MV-4-11 (cell line): ENCODE data around the gene ANKRD60.

ENCODE experiments used
- DNase-seq: peaks from one replicate; lab custom pipeline; 2025; lab: John Stamatoyannopoulos, UW

ANKRD60 gene

DNA sequence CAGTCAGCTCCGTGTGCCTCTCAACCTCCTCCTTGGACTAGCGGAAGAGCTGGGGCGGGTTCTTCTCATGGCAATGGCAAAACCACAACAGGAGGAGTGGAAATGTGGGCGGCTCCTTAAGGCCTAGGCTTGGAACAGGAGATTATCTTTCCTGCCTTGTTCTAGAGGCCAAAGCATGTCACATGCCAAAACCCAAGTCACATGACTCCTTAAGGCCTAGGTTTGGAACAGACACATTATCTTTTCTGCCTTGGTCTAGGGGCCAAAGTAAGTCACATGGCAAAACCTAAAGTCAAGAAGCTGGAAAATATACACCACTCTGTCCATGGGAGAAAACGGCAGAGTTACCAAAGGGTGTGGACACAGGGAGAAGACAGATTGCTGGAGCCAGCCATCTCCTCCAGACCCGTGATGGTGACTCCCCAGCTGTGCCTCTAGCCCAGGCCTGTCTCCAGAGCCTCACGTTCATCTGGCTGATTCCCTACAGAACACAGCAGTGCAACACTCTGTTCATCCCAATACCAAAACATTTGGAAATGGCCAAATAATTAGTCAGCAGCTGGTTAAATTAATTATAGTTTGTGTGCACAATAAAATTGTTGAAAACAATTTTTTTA is 34.2 kb downstream of the ANKRD60 start:
- no peak for DNase-seq

DNA sequence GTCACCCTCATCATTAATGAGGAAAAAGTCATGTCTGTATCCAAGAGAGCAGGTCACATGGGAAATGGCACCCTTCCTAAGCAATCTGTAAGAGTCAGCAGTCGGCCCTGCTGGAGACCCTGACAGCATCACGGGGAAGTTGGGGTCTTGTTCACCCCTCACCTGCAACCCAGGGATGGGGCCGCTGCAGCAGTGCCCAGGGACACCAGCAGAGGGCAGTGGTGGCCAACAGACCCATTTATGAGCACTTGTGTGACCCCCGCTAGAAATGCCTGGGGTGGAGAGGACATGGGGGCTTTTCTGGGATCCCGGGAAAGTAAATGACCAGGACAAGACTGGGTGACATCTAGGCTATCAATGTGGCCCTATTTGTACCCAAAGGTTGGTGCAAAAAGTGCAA is 35.9 kb downstream of the ANKRD60 start:
- DNase-seq = no peak

DNA sequence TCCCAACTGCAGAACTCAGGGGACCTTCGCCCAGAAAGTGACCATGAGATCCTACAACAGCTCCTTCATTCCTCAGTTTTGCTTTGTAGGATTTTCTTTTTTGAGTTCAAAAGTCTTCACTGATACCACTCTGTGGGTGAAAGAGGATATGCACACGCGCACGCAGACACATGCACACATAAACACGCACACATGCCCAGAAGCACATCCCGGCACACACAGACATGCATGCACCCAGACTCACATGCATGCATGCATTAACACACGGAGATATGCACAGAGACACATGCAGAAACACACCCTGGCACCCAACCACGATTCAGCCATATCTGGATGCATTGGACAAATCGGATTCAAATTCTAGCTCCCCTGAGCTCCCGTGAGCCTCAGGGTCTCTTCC is 36.4 kb downstream of the ANKRD60 start:
- DNase-seq = no peak

- DNase-seq = no peak
These were observed 39.9 kb downstream of the ANKRD60 start for GRCh38 chr20:58188527-58188926.

DNA sequence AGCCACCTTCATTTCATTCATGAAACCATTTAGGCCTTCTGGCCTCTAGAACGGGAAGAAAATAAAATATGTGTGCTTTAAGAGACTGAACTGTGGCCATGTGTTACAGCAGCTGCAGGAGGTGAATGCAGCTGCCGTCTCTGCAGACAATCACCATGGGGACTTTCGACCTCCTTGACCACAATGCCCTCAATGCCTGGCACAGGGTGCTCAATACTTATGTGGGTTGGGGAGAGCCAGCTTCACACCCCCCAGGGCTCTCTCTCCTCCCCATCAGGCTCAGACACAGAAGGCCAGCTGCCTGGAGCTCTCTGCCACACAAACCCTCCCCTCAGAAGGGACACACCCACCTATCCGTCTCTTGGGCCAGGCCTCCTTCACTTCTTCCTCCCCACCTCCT is 43.5 kb downstream of the ANKRD60 start:
- no peak for DNase-seq

GRCh38 chr20:58184063-58184462 is 44.4 kb downstream of the ANKRD60 start:
- no peak for DNase-seq

- no peak for DNase-seq
These were observed 45.8 kb downstream of the ANKRD60 start for GRCh38 chr20:58182521-58183140.

DNA sequence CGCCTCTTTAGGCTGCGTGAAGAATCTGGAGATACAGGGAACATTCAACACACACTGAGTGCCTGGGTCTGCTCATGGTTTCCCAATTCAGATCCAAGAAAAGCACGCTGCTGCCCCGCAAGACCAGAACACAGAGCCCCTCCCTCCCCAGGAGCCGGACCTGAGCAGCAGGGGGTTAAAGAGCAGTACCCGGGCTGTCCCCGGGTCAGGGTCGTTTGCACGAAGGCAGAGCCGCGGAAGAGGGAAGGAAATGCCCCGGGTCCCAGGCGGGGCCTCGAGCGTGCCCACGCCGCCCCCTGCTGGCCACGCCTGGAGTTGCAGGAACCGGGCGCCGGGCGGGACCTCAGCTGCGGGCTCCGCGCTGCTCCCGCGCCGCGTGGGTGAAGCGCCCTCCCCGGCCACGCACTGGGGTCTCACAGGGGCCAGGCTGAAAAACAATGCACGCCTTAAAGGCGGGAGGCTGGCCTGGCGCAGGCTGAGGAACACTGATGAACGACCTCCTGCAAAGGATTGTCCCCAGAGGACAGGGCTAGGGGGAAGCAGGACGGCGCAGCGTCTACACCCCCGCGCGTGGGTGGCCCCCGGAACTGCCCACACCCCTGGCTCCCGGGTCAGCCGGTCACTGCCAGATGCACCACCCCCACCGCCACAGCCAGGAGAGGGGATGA is 48.9 kb downstream of the ANKRD60 start:
- DNase-seq = no peak

DNA sequence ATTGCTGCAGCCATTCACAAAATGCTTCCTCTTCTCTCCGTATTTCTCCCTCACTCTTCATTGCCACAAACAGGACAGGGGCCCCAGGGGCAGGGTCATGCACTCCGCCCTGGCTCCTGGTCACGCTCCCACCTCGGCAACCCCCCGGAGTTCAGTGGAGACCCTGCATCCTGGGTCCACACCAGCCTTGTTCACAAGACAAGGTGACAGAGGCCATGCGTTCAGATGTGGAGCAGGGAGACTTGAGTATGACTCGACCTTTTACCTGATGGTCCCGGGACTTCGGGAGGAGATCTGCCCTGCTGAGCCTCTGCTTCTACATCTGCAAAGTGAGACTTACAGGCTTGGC is 49.4 kb downstream of the ANKRD60 start:
- DNase-seq = no peak

- no peak for DNase-seq
These were observed 50.7 kb downstream of the ANKRD60 start for GRCh38 chr20:58177799-58178198.

DNA sequence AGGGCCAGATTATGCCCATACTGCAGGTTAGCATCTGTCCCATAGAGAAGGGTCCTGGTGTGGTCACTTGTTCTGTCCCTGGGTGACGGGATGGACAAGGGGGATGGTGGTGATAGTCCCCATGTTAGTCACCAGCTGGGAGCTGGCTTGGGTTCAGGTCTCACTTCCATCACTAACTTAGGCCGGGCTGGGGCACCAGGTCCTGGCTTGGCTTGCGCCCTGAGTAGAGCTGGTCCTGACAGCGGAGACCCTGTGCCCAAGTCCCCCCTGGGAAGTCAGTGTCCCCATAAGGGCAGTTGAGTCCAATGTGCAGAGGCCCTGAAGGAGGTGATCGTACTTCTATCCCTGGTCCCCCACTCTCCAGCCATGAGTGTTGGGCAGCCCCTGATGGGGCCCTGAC is 52.6 kb downstream of the ANKRD60 start:
- no peak for DNase-seq

GRCh38 chr20:58175425-58175824 is 53.0 kb downstream of the ANKRD60 start:
- DNase-seq = no peak

DNA sequence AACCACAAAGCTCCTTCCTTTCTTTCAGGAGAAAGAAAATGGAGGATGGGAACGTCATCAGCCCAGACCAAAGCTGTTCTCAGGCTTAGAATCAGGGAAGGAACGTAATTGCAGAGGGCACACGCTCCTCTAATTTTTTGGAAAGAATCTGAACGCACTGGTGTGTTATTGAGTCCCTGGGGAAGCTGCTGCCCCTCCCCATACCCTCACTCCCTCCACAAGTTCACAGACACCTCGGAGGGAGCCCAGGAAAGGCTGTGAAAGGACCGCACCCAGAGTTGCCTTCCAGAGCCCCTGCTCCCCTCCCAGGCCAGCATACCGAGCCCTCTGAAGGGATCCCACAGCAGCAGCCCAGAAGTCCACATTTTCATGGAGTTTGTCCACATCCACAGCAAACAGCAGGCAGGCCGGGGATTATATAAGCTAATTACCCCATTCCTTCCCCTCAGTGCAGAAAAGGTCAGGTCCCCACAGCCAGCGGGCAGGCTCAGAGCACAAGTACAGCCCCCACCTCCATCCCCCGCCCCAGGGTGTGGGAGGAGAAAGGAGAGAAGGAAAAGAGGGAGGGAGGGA is 53.7 kb downstream of the ANKRD60 start:
- no peak for DNase-seq

DNA sequence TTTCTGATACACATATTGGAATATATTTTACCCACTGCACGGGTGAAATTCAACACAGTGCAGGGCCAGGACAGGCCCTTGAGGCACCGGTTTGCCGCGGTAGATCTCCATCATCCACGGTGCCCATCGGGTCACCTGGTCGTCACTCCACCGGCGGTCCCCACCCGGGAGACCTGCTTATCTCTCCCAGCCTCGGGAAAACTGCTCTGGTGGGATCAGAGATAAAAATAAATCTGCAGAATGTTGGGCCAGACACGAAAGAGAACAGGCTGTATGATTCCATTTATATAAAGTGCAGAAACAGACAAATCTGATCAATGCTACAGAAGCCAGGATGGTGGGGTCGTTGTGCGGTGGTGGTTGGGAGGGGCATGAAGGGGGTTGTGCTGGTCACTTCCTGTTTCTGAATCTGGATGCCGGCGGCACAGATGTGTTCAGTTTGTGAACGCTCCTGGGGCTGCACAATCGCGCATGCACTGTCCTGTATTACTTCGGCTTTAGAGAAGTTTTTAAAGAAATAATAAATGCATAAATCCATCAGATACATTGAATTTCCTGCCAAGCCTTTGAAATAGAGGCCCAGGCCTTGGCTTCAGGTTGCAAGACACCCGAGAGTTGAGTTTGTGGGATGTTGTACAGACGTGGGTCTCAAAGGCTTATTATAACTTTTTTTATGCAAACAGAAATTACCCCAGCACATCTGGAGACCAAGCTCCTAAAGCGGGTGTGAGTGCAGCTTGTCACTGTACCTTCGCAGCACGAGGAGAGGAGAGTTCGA is 54.3 kb downstream of the ANKRD60 start:
- DNase-seq = no peak

- DNase-seq = no peak
These were observed 55.4 kb downstream of the ANKRD60 start for GRCh38 chr20:58173091-58173490.

DNA sequence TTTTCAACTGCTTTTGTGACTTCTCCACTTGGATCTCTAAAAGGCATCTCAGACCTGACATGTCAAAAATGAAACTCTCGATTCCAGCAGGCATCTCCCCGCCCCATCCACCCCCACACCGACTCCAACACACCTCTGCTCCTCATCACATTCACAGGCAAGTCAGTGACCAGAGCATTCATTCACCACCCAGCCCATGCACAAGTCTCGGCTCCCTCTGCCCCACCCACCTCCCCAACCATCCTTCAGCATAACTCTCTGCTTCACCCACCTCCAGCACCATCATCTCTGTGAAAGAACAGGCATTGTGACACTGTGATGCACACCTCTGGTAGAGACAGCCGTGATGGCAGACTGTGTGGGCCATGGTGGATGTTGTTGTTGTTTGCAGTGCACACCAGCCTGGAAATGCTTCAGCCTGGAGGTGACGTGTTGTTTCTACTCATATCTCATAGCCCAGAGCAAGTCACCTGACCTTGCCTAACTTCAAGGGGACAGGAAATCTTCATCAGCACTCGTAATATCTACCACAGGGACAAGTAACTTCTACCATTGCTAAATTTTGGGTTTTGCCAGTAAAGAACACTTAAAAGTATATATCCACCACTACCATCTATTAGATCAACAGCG is 56.5 kb downstream of the ANKRD60 start:
- no peak for DNase-seq

GRCh38 chr20:58169450-58169849 is 59.0 kb downstream of the ANKRD60 start:
- DNase-seq = no peak

- DNase-seq = no peak
These were observed 59.6 kb downstream of the ANKRD60 start for GRCh38 chr20:58168843-58169242.

- DNase-seq = no peak
These were observed 60.7 kb downstream of the ANKRD60 start for GRCh38 chr20:58167759-58168158.
